Measurements from ENCODE around the gene PTCH2. TPM values are rescaled to one million over a fixed set of nuclear protein-coding genes. Genes with fewer than 3 reads are reported as not detected.

Gene PTCH2
- total and polyA plus RNA-seq, 11 donors: 0.19 to 0.85 (median 0.37) TPM; not detected in 1

GRCh38 chr1:44822131-44822701 is 20.8 kb downstream of the PTCH2 start:
- DNase-seq (peak in 2 of 5 donors; percentile 22 to 42), ATAC-seq (no peak)
- Histone ChIP-seq H3K27ac (no peak overlapping the region), H3K36me3 (no peaks in the 10 kb centered on the region), H3K4me1 (peaks cover 0 to 47% (median 20%) of the 10 kb centered on the region in 12 donors), H3K27me3 (no peaks in the 10 kb centered on the region), H3K9me3 (no peaks in the 10 kb centered on the region), H3K4me3 (no peak overlapping the region)
- WGBS, 4 donors: 85 to 100% (median 90%) methylated on average over 2 to 6 of the region's 6 CpGs
- intact Hi-C loops (cut with DNase I): no loop called here
- TF ChIP-seq CTCF (IDR thresholded peaks at IDR 0.05) (no peak), POLR2A (IDR thresholded peaks at IDR 0.05) (no peak)

- no peak for ATAC-seq
- intact Hi-C loops (cut with DNase I): loop anchor here in 3 of 10 donors (2.0 kb wide), 2 partner anchors 20 to 22 kb away; partner anchors contain the start of gene PLK3 (in 2 of the 3)
- peak in 2 of 5 donors; percentile 17 to 37 for DNase-seq
- H3K9me3 ChIP-seq: no peaks in the 10 kb centered on the region
- no peaks in the 10 kb centered on the region for H3K27me3 ChIP-seq
- TF ChIP-seq POLR2A (IDR thresholded peaks at IDR 0.05) (no peak), CTCF (IDR thresholded peaks at IDR 0.05) (no peak)
- H3K4me3 ChIP-seq: peak overlapping the region in 4 of 12 donors; percentile 68 to 79 (median 72)
- no peaks in the 10 kb centered on the region for H3K36me3 ChIP-seq
- WGBS, 4 donors: 92 to 97% (median 92%) methylated on average over 9 of the region's 9 CpGs
- peak overlapping the region in 5 of 12 donors; percentile 92 to 100 (median 95) for H3K27ac ChIP-seq
- peaks cover 0 to 37% (median 19%) of the 10 kb centered on the region in 12 donors for H3K4me1 ChIP-seq
These were observed 21.8 kb downstream of the PTCH2 start for GRCh38 chr1:44821240-44821715.

- Histone ChIP-seq H3K36me3 (peaks cover 0 to 6% (median 0%) of the 10 kb centered on the region in 9 donors), H3K4me1 (peaks cover 0 to 30% (median 15%) of the 10 kb centered on the region in 12 donors), H3K27ac (peak overlapping the region; percentile 85 to 100 (median 94)), H3K9me3 (no peaks in the 10 kb centered on the region), H3K4me3 (peak overlapping the region; percentile 32 to 79 (median 64)), H3K27me3 (no peaks in the 10 kb centered on the region)
- WGBS, 4 donors: 23 to 38% (median 26%) methylated on average over 16 to 25 of the region's 25 CpGs
- TF ChIP-seq POLR2A (IDR thresholded peaks at IDR 0.05): no peak
- peak in 1 of 12 donors; percentile 11 for TF ChIP-seq CTCF (IDR thresholded peaks at IDR 0.05)
- DNase-seq (peak in 2 of 5 donors; percentile 30 to 52), ATAC-seq (peak; percentile 3 to 37 (median 32))
- intact Hi-C loops (cut with DNase I): loop anchor here in 3 of 10 donors (2.0 kb wide), 2 partner anchors 20 to 22 kb away; partner anchors contain the start of gene PLK3 (in 2 of the 3)
These were observed 22.5 kb downstream of the PTCH2 start for GRCh38 chr1:44820328-44821239.
